SK-N-SH (cell line): ENCODE measurements around the gene MAP2K3. TPM values are rescaled to one million over a fixed set of nuclear protein-coding genes. Genes with fewer than 3 reads are reported as not detected.

Experiments used
- CTCF ChIA-PET: fragments of 300-600, 350-600 bp; formaldehyde crosslinking; extraction: SDS; loops from one replicate; lab custom pipeline; 2021; lab: Yijun Ruan, JAX
- POLR2A ChIA-PET: fragments of 350-600 bp; sonication (Branson Sonifier 250); formaldehyde crosslinking; extraction: SDS; loops from one replicate; lab custom pipeline; 2020; ENCODE audit warnings: antibody characterized with exemption, inconsistent platforms; lab: Yijun Ruan, JAX
- DNase-seq: peaks from one replicate; pipeline ENCODE4 v3.0.0; 2012
- H2AFZ ChIP-seq: fragments of 200-600 bp; sonication (generic); 2 replicates; pipeline ENCODE4 v1.8.1; 2016; ENCODE audit warnings: antibody characterized with exemption, mild to moderate bottlenecking, low read depth
- H3F3A ChIP-seq: fragments of 200-600 bp; sonication (generic); replicated peaks from 2 replicates; pipeline ENCODE3; 2016; ENCODE audit warnings: antibody characterized with exemption, mild to moderate bottlenecking; ENCODE audit not compliant: insufficient read depth
- H3K27ac ChIP-seq, 2 experiments: fragments of 200-500 bp in 1 of 2; fragments of 200-600 bp in 1 of 2; sonication (Bioruptor generic) in 1 of 2; sonication (generic), shearing (Covaris generic) in 1 of 2; 2 replicates each; pipeline versions ENCODE4 v1.5.1 to v1.6.1; 2014 to 2016; ENCODE audit warnings: low read depth in 2 of 2, inconsistent platforms in 1 of 2, low read length in 1 of 2, mild to moderate bottlenecking in 1 of 2, mixed read lengths in 1 of 2
- H3K27me3 ChIP-seq: fragments of 200-600 bp; sonication (generic), shearing (Covaris generic); 2 replicates; pipeline ENCODE4 v1.6.1; 2016; ENCODE audit warnings: mixed run types; ENCODE audit not compliant: insufficient read depth
- H3K36me3 ChIP-seq, 2 experiments: fragments of 200-500 bp in 1 of 2; fragments of 200-600 bp in 1 of 2; sonication (Bioruptor generic) in 1 of 2; sonication (generic) in 1 of 2; replicated peaks in 1 of 2; 2 replicates each; pipeline versions ENCODE3 to v1.5.1; 2014 to 2016; ENCODE audit warnings: low read length in 1 of 2, mild to moderate bottlenecking in 1 of 2; ENCODE audit not compliant: insufficient read depth in 2 of 2, control insufficient read depth in 1 of 2
- H3K4me1 ChIP-seq, 2 experiments: fragments of 200-500 bp in 1 of 2; fragments of 200-600 bp in 1 of 2; sonication (Bioruptor generic) in 1 of 2; sonication (generic), shearing (Covaris generic) in 1 of 2; 2 replicates each; pipeline versions ENCODE4 v1.5.1 to v1.6.1; 2014 to 2016; ENCODE audit warnings: low read depth in 1 of 2, low read length in 1 of 2, mixed run types in 1 of 2; ENCODE audit not compliant: insufficient read depth in 2 of 2, control insufficient read depth in 1 of 2
- H3K4me2 ChIP-seq: fragments of 200-600 bp; sonication (generic), shearing (Covaris generic); 2 replicates; pipeline ENCODE4 v1.6.1; 2017; ENCODE audit warnings: mixed run types
- H3K4me3 ChIP-seq, 2 experiments: fragments of 200-500 bp in 1 of 2; fragments of 200-600 bp in 1 of 2; sonication (Bioruptor generic) in 1 of 2; sonication (generic), shearing (Covaris generic) in 1 of 2; 2 replicates each; pipeline versions ENCODE4 v1.5.1 to v1.8.1; 2014 to 2016; ENCODE audit warnings: low read depth in 2 of 2, inconsistent platforms in 1 of 2, low read length in 1 of 2, mild to moderate bottlenecking in 1 of 2, mixed read lengths in 1 of 2, moderate library complexity in 1 of 2
- H3K79me2 ChIP-seq: fragments of 200-600 bp; sonication (generic); 2 replicates; pipeline ENCODE4 v1.8.1; 2017; ENCODE audit warnings: mild to moderate bottlenecking; ENCODE audit not compliant: insufficient read depth
- H3K9ac ChIP-seq: fragments of 200-600 bp; sonication (generic); 2 replicates; pipeline ENCODE4 v1.6.1; 2017; ENCODE audit warnings: mixed run types
- H3K9me2 ChIP-seq: fragments of 200-600 bp; sonication (generic); 2 replicates; pipeline ENCODE4 v1.6.1; 2017; ENCODE audit warnings: mixed run types
- H3K9me3 ChIP-seq: fragments of 200-600 bp; sonication (generic); 2 replicates; pipeline ENCODE4 v1.6.1; 2017; ENCODE audit warnings: mixed run types, mild to moderate bottlenecking, moderate library complexity
- H4K20me1 ChIP-seq: fragments of 200-600 bp; sonication (generic); 2 replicates; pipeline ENCODE4 v1.6.1; 2017; ENCODE audit warnings: mild to moderate bottlenecking, mixed run types; ENCODE audit not compliant: insufficient read depth
- EP300 ChIP-seq, 2 experiments: IDR thresholded peaks; 2 replicates each; pipeline versions ENCODE4 v1.4.0 to v1.6.1; 2012; ENCODE audit warnings: borderline replicate concordance in 1 of 2, low read depth in 1 of 2, low read length in 1 of 2
- MEF2A ChIP-seq: IDR thresholded peaks from 2 replicates; pipeline ENCODE4 v1.4.0; 2012; ENCODE audit warnings: low read depth, borderline replicate concordance
- NFIC ChIP-seq: IDR thresholded peaks from 2 replicates; pipeline ENCODE4 v1.4.0; 2012; ENCODE audit warnings: borderline replicate concordance
- RAD21 ChIP-seq: IDR thresholded peaks from 2 replicates; pipeline ENCODE4 v1.6.1; 2012; ENCODE audit warnings: mild to moderate bottlenecking, low read length
- RCOR1 ChIP-seq: fragments of 150-350 bp; IDR thresholded peaks from 2 replicates; pipeline ENCODE4 v1.6.1; 2017; ENCODE audit warnings: antibody characterized with exemption, low read length
- RFX5 ChIP-seq: IDR thresholded peaks from 2 replicates; pipeline ENCODE4 v1.6.1; 2012; ENCODE audit warnings: mild to moderate bottlenecking, improper control_type of control experiment, low read length
- SIN3A ChIP-seq: IDR thresholded peaks from 2 replicates; pipeline ENCODE4 v1.6.1; 2012; ENCODE audit warnings: low read depth, mild to moderate bottlenecking, low read length, moderate library complexity, borderline replicate concordance
- SMC3 ChIP-seq: IDR thresholded peaks from 2 replicates; pipeline ENCODE4 v1.6.1; 2012; ENCODE audit warnings: low read depth, low read length, improper control_type of control experiment
- TEAD4 ChIP-seq: IDR thresholded peaks from 2 replicates; pipeline ENCODE4 v1.4.0; 2012; ENCODE audit warnings: mild to moderate bottlenecking, borderline replicate concordance; ENCODE audit not compliant: insufficient read depth
- YY1 ChIP-seq: IDR thresholded peaks from 2 replicates; pipeline ENCODE4 v1.4.0; 2012; ENCODE audit warnings: low read depth, mild to moderate bottlenecking
- WGBS: methylation state at CpG from one replicate; pipeline ENCODE4 v1.1.6; 2017; ENCODE audit warnings: low lambda C conversion rate; 5-methylcytosine and 5-hydroxymethylcytosine counted together
- polyA plus RNA-seq, 3 experiments: library from polyadenylated mRNA; depleted of rRNA; stranded (reverse); fragments of >200 nt; gene quantifications; 2 replicates each; pipeline ENCODE4 v1.2.3, GENCODE V29; 2012
- TF ChIP-seq, protein P1 (sequence below): IDR thresholded peaks from 2 replicates; pipeline ENCODE4 v1.4.0; 2012; ENCODE audit warnings: low read depth, borderline replicate concordance
- TF ChIP-seq, protein P2 (sequence below): fragments of 150-350 bp; IDR thresholded peaks from 2 replicates; pipeline ENCODE4 v1.6.1; 2016; ENCODE audit warnings: mild to moderate bottlenecking, low read depth, low read length
- TF ChIP-seq, protein P3 (sequence below): fragments of 200-600 bp; sonication (generic); IDR thresholded peaks from 2 replicates; pipeline ENCODE4 v1.6.1; 2017; ENCODE audit warnings: antibody characterized with exemption, mild to moderate bottlenecking, moderate library complexity
- TF ChIP-seq, protein P4 (sequence below): IDR thresholded peaks from 2 replicates; pipeline ENCODE4; 2012
- TF ChIP-seq, protein P5 (sequence below): IDR thresholded peaks from 2 replicates; pipeline ENCODE4 v1.4.0; 2012; ENCODE audit warnings: low read depth

Gene MAP2K3
- polyA plus RNA-seq, 1 of the 3 experiments (the other 2 are of a cell fraction) = 30.0 TPM

DNA sequence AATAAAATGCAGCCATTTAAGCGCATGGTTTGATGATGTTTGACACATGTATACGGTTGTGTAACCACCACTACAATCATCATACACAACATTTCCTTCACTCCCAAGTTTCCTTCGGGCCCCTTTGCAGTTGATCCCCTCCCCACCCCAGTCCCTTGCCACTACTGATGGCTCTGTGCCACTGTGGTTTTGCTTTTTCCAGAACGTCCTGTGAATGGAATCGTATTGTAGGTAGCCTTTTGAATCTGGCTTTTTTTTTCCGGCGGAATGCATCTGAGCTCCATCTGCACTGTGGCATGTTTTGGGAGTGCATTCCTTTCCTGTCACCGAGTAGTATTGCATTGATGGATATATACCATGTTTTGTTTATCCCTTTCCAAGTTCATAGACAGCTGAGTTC is 15.1 kb upstream of the MAP2K3 start:
- POLR2A ChIA-PET = interaction anchor here (0.6 kb wide), 1 partner anchor 11 kb away, joined by 3 read pairs; no protein-coding TSS in a partner anchor
- Histone ChIP-seq H3K4me1 (no peaks in the 10 kb centered on the region; a peak in 1 of 4 replicates), H3K27ac (no peak overlapping the region), H3K9ac (no peak overlapping the region), H4K20me1 (no peaks in the 10 kb centered on the region), H3K9me3 (no peaks in the 10 kb centered on the region), H2AFZ (no peak overlapping the region), H3K79me2 (no peaks in the 10 kb centered on the region), H3K9me2 (no peaks in the 10 kb centered on the region), H3F3A (no peaks in the 10 kb centered on the region), H3K27me3 (no peaks in the 10 kb centered on the region), H3K4me3 (no peak overlapping the region), H3K4me2 (no peak overlapping the region), H3K36me3 (no peaks in the 10 kb centered on the region)
- TF ChIP-seq YY1 = no peak
- TF ChIP-seq SMC3 = no peak
- TF ChIP-seq, protein P1, sequence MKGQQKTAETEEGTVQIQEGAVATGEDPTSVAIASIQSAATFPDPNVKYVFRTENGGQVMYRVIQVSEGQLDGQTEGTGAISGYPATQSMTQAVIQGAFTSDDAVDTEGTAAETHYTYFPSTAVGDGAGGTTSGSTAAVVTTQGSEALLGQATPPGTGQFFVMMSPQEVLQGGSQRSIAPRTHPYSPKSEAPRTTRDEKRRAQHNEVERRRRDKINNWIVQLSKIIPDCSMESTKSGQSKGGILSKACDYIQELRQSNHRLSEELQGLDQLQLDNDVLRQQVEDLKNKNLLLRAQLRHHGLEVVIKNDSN = no peak
- TF ChIP-seq SIN3A = no peak
- no peak for TF ChIP-seq NFIC
- no peak for TF ChIP-seq TEAD4
- no peak for DNase-seq
- CTCF ChIA-PET = interaction anchor here (2.0 to 2.3 kb wide), 2 partner anchors 10 to 141 kb away, joined by 13 to 14 read pairs; no protein-coding TSS in a partner anchor
- WGBS = 73% methylated on average over 8 of the region's 8 CpGs

DNA sequence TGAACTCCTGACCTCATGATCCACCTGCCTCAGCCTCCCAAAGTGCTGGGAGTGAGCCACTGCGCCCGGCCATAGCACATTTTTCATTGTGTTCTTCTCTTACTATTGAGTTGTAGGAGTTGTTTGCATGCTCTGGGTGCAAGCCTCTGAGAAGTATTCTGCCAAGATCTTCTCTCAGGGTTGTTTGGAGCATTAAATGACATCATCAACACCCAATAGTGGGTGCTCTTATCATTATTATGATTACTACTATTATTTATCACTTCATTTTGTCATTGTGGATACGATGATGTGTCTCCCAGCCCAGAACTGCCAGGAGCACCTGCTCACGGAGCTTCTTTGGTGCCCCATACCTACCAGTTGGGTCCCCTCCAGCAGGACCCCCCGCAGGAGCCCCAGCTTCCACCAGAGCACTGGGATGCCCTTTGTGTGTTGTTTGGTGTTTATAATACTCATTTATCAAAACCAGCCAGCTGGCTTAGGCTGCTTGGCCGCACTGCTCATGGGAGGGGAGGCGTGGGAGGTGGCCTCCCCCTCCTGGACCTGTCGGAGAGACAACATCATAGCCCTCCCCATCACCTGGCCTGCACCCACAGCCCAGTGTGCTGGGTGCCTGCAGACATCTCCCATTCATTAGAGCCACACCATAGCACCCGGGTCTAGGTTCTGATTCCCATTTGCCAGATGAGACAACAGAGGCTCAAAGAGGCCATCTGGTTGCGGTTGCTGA is 12.9 kb upstream of the MAP2K3 start:
- Histone ChIP-seq H3K4me3 (no peak overlapping the region), H4K20me1 (no peaks in the 10 kb centered on the region), H3K27ac (no peak overlapping the region), H3K36me3 (no peaks in the 10 kb centered on the region), H2AFZ (no peak overlapping the region), H3K27me3 (no peaks in the 10 kb centered on the region)
- no peak for TF ChIP-seq EP300 (IDR thresholded peaks at IDR 0.05; ENCODE audit: borderline replicate concordance in 1 of 2, low read depth in 1 of 2, low read length in 1 of 2)
- TF ChIP-seq, all 33 proteins: peak for 0
- no peaks in the 10 kb centered on the region for H3K9me2 ChIP-seq
- no peak for DNase-seq
- no peaks in the 10 kb centered on the region for H3K9me3 ChIP-seq
- H3K79me2 ChIP-seq = no peaks in the 10 kb centered on the region
- CTCF ChIA-PET = interaction anchor here (1.0 kb wide), 1 partner anchor 8 kb away, joined by 6 read pairs; no protein-coding TSS in a partner anchor
- POLR2A ChIA-PET = no interaction called here
- WGBS = 80% methylated on average over 5 of the region's 10 CpGs
- no peak overlapping the region for H3K4me2 ChIP-seq
- peaks cover 6 to 13% of the 10 kb centered on the region in 2 experiments; a peak in 2 of 4 replicates for H3K4me1 ChIP-seq
- H3K9ac ChIP-seq = no peak overlapping the region
- no peaks in the 10 kb centered on the region for H3F3A ChIP-seq

DNA sequence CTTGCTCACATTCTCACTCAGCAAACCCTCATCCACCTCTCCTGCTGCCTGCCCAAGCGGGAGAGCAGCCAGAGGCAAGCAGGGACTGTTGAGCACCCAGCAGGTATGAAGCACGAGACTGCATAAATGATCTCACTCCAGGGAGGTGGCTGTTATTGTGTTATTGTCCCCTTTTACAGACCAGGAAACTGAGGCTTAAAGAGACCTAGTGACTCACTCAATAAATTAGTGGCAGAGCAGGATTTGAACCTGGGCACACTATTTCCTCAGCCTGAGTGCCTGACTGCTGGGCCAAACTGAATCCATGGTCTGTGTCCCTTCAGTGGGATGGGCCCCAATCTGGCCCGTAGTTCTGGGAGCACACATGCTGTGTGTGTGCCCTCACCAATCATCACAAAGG is 12.3 kb upstream of the MAP2K3 start:
- H4K20me1 ChIP-seq = no peaks in the 10 kb centered on the region
- H3K9ac ChIP-seq = no peak overlapping the region
- H3K9me2 ChIP-seq = no peaks in the 10 kb centered on the region
- H3F3A ChIP-seq = no peaks in the 10 kb centered on the region
- CTCF ChIA-PET = interaction anchor here (1.0 to 9.0 kb wide), 3 partner anchors 8 to 240 kb away, joined by 6 to 91 read pairs (median 8); partner anchors contain the start of gene DHRS7B
- no peaks in the 10 kb centered on the region for H3K9me3 ChIP-seq
- no peak overlapping the region for H3K27ac ChIP-seq
- no peak overlapping the region for H3K4me2 ChIP-seq
- POLR2A ChIA-PET = no interaction called here
- DNase-seq = no peak
- no peaks in the 10 kb centered on the region for H3K79me2 ChIP-seq
- H3K4me1 ChIP-seq = peaks cover 6 to 13% of the 10 kb centered on the region in 2 experiments; a peak in 2 of 4 replicates
- no peak overlapping the region for H3K4me3 ChIP-seq
- WGBS = 86% methylated on average over 3 of the region's 3 CpGs
- no peaks in the 10 kb centered on the region for H3K27me3 ChIP-seq
- H3K36me3 ChIP-seq = no peaks in the 10 kb centered on the region
- H2AFZ ChIP-seq = no peak overlapping the region
- TF ChIP-seq, protein P2, sequence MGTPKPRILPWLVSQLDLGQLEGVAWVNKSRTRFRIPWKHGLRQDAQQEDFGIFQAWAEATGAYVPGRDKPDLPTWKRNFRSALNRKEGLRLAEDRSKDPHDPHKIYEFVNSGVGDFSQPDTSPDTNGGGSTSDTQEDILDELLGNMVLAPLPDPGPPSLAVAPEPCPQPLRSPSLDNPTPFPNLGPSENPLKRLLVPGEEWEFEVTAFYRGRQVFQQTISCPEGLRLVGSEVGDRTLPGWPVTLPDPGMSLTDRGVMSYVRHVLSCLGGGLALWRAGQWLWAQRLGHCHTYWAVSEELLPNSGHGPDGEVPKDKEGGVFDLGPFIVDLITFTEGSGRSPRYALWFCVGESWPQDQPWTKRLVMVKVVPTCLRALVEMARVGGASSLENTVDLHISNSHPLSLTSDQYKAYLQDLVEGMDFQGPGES = no peak
- TF ChIP-seq, protein P3, sequence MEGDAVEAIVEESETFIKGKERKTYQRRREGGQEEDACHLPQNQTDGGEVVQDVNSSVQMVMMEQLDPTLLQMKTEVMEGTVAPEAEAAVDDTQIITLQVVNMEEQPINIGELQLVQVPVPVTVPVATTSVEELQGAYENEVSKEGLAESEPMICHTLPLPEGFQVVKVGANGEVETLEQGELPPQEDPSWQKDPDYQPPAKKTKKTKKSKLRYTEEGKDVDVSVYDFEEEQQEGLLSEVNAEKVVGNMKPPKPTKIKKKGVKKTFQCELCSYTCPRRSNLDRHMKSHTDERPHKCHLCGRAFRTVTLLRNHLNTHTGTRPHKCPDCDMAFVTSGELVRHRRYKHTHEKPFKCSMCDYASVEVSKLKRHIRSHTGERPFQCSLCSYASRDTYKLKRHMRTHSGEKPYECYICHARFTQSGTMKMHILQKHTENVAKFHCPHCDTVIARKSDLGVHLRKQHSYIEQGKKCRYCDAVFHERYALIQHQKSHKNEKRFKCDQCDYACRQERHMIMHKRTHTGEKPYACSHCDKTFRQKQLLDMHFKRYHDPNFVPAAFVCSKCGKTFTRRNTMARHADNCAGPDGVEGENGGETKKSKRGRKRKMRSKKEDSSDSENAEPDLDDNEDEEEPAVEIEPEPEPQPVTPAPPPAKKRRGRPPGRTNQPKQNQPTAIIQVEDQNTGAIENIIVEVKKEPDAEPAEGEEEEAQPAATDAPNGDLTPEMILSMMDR = no peak
- no peak for TF ChIP-seq RFX5
- TF ChIP-seq, protein P4, sequence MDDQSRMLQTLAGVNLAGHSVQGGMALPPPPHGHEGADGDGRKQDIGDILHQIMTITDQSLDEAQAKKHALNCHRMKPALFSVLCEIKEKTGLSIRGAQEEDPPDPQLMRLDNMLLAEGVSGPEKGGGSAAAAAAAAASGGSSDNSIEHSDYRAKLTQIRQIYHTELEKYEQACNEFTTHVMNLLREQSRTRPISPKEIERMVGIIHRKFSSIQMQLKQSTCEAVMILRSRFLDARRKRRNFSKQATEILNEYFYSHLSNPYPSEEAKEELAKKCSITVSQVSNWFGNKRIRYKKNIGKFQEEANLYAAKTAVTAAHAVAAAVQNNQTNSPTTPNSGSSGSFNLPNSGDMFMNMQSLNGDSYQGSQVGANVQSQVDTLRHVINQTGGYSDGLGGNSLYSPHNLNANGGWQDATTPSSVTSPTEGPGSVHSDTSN = no peak
- TF ChIP-seq SIN3A = no peak
- TF ChIP-seq RCOR1 = no peak
- TF ChIP-seq MEF2A = no peak
- TF ChIP-seq RAD21 = no peak
- TF ChIP-seq, protein P5, sequence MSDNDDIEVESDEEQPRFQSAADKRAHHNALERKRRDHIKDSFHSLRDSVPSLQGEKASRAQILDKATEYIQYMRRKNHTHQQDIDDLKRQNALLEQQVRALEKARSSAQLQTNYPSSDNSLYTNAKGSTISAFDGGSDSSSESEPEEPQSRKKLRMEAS = no peak
- no peak for TF ChIP-seq NFIC
- TF ChIP-seq YY1 = no peak
